ENCODE data around the gene BCL2L14.
"Not testable (repeated sequence)": the region's sequence is repeated elsewhere in the genome, so short reads cannot be mapped to it uniquely, and the experiment has no call there.

The BCL2L14 gene

GRCh38 chr12:12108441-12109058 is 37.8 kb downstream of the BCL2L14 start:
- Histone ChIP-seq H3K9ac (no peak overlapping the region), H3K4me1 (no peaks in the 10 kb centered on the region), H3K4me3 (ENCODE audit: low read depth, low read length) (no peak overlapping the region), H3K4me2 (ENCODE audit: low read length) (no peak overlapping the region), H2AFZ (no peak overlapping the region), H3K9me3 (ENCODE audit: control insufficient read depth, low read length) (no peaks in the 10 kb centered on the region), H3K27me3 (ENCODE audit: control insufficient read depth, insufficient read depth, low read length) (no peaks in the 10 kb centered on the region), H3K27ac (no peak overlapping the region), H3K36me3 (ENCODE audit: control insufficient read depth, insufficient read depth, low read length) (no peaks in the 10 kb centered on the region), H3K79me2 (no peaks in the 10 kb centered on the region)
- TF ChIP-seq, protein P1, sequence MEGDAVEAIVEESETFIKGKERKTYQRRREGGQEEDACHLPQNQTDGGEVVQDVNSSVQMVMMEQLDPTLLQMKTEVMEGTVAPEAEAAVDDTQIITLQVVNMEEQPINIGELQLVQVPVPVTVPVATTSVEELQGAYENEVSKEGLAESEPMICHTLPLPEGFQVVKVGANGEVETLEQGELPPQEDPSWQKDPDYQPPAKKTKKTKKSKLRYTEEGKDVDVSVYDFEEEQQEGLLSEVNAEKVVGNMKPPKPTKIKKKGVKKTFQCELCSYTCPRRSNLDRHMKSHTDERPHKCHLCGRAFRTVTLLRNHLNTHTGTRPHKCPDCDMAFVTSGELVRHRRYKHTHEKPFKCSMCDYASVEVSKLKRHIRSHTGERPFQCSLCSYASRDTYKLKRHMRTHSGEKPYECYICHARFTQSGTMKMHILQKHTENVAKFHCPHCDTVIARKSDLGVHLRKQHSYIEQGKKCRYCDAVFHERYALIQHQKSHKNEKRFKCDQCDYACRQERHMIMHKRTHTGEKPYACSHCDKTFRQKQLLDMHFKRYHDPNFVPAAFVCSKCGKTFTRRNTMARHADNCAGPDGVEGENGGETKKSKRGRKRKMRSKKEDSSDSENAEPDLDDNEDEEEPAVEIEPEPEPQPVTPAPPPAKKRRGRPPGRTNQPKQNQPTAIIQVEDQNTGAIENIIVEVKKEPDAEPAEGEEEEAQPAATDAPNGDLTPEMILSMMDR (IDR thresholded peaks at IDR 0.05) = no peak

DNA sequence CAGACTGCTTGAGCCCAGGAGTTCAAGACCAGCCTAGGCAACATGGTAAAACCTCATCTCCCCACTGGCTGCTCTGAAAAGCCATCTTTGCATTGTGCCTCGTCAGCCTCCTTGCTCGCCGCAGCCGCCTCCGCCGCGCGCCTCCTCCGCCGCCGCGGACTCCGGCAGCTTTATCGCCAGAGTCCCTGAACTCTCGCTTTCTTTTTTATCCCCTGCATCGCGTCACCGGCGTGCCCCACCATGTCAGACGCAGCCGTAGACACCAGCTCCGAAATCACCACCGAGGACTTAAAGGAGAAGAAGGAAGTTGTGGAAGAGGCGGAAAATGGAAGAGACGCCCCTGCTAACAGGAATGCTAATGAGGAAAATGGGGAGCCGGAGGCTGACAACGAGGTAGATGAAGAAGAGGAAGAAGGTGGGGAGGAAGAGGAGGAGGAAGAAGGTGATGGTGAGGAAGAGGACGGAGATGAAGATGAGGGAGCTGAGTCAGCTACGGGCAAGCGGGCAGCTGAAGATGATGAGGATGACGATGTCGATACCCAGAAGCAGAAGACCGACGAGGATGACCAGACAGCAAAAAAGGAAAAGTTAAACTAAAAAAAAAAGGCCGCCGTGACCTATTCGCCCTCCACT is 40.3 kb downstream of the BCL2L14 start:
- not testable (repeated sequence) for H3K9ac ChIP-seq; H3K27me3 ChIP-seq (ENCODE audit: control insufficient read depth, insufficient read depth, low read length); H3K4me3 ChIP-seq (ENCODE audit: low read depth, low read length); H3K79me2 ChIP-seq; H2AFZ ChIP-seq; H3K9me3 ChIP-seq (ENCODE audit: control insufficient read depth, low read length); H3K36me3 ChIP-seq (ENCODE audit: control insufficient read depth, insufficient read depth, low read length); H3K27ac ChIP-seq; H3K4me1 ChIP-seq; H3K4me2 ChIP-seq (ENCODE audit: low read length)

DNA sequence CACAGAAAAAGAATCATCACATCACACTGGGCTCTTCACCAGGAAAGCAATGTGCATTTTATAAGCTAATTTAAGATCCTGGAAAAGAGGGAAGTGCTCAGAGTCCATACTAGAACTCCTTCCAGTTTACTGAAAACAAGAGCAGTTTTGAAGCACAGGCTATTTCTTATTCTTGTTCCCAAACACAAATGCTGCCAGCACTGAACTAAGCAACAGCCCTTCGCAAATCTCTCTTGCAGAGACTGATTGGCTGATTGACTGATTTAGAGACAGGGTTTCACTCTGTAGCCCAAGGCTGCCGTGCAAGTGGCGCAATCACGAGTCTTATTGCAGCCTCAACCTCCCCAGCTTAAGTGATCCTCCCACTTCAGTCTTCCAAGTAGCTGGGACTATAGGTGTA is 44.8 kb downstream of the BCL2L14 start:
- H3K9me3 ChIP-seq (ENCODE audit: control insufficient read depth, low read length) = no peaks in the 10 kb centered on the region

DNA sequence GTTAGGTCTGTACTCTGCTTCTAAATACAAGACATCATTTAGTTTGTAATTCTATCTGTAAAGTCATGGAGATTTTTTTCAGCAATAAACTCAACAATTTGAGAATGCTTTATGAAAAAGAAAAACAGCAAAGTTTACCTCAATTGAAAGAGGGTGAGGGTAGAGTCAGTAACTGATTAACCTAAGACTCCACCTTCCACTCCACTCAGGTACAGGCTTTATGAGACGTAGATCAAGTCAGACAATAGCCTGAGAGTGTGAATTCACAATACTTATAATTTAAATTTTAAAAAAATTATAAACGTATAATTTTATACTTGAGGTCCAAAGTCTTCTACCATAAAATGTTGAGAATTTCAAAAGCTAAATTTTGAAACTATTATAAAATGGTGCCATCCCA is 45.9 kb downstream of the BCL2L14 start:
- no peaks in the 10 kb centered on the region for H3K79me2 ChIP-seq
- TF ChIP-seq, protein P1 (IDR thresholded peaks at IDR 0.05) = no peak
- H3K27ac ChIP-seq = no peak overlapping the region
- H3K4me2 ChIP-seq (ENCODE audit: low read length) = no peak overlapping the region
- H3K4me3 ChIP-seq (ENCODE audit: low read depth, low read length) = no peak overlapping the region
- H3K9me3 ChIP-seq (ENCODE audit: control insufficient read depth, low read length) = no peaks in the 10 kb centered on the region
- H3K27me3 ChIP-seq (ENCODE audit: control insufficient read depth, insufficient read depth, low read length) = no peaks in the 10 kb centered on the region
- no peak overlapping the region for H3K9ac ChIP-seq
- no peaks in the 10 kb centered on the region for H3K36me3 ChIP-seq (ENCODE audit: control insufficient read depth, insufficient read depth, low read length)
- no peak overlapping the region for H2AFZ ChIP-seq
- H3K4me1 ChIP-seq = no peaks in the 10 kb centered on the region

More for the DNA sequence above, 44.8 kb downstream of the BCL2L14 start:
- Histone ChIP-seq H3K4me3 (ENCODE audit: low read depth, low read length) (no peak overlapping the region), H3K9ac (no peak overlapping the region), H3K27ac (no peak overlapping the region), H3K79me2 (no peaks in the 10 kb centered on the region), H3K36me3 (ENCODE audit: control insufficient read depth, insufficient read depth, low read length) (no peaks in the 10 kb centered on the region), H3K4me2 (ENCODE audit: low read length) (no peak overlapping the region), H3K4me1 (no peaks in the 10 kb centered on the region), H3K27me3 (ENCODE audit: control insufficient read depth, insufficient read depth, low read length) (no peaks in the 10 kb centered on the region), H2AFZ (no peak overlapping the region)
- TF ChIP-seq, protein P1 (IDR thresholded peaks at IDR 0.05) = no peak

- no peak overlapping the region for H3K27ac ChIP-seq
- no peaks in the 10 kb centered on the region for H3K36me3 ChIP-seq (ENCODE audit: control insufficient read depth, insufficient read depth, low read length)
- H3K9me3 ChIP-seq (ENCODE audit: control insufficient read depth, low read length) = no peaks in the 10 kb centered on the region
- H3K27me3 ChIP-seq (ENCODE audit: control insufficient read depth, insufficient read depth, low read length) = no peaks in the 10 kb centered on the region
- H2AFZ ChIP-seq = no peak overlapping the region
- no peaks in the 10 kb centered on the region for H3K79me2 ChIP-seq
- H3K4me1 ChIP-seq = no peaks in the 10 kb centered on the region
- H3K4me2 ChIP-seq (ENCODE audit: low read length) = no peak overlapping the region
- no peak overlapping the region for H3K9ac ChIP-seq
- no peak overlapping the region for H3K4me3 ChIP-seq (ENCODE audit: low read depth, low read length)
- TF ChIP-seq, protein P1 (IDR thresholded peaks at IDR 0.05) = no peak
Measured at GRCh38 chr12:12121061-12121460, 50.3 kb downstream of the BCL2L14 start.

All from parathyroid adenoma (tissue), 2 donors.